Glomerular visceral epithelial cell (primary cell): Measurements from ENCODE around the gene SLC25A23.
"Not testable (repeated sequence)": the region's sequence is repeated elsewhere in the genome, so short reads cannot be mapped to it uniquely, and the experiment has no call there.

Experiments used
- DNase-seq: peaks from one replicate; pipeline ENCODE4 v3.0.0-alpha.2; 2016; ENCODE audit errors: extremely low spot score

The SLC25A23 gene

DNA sequence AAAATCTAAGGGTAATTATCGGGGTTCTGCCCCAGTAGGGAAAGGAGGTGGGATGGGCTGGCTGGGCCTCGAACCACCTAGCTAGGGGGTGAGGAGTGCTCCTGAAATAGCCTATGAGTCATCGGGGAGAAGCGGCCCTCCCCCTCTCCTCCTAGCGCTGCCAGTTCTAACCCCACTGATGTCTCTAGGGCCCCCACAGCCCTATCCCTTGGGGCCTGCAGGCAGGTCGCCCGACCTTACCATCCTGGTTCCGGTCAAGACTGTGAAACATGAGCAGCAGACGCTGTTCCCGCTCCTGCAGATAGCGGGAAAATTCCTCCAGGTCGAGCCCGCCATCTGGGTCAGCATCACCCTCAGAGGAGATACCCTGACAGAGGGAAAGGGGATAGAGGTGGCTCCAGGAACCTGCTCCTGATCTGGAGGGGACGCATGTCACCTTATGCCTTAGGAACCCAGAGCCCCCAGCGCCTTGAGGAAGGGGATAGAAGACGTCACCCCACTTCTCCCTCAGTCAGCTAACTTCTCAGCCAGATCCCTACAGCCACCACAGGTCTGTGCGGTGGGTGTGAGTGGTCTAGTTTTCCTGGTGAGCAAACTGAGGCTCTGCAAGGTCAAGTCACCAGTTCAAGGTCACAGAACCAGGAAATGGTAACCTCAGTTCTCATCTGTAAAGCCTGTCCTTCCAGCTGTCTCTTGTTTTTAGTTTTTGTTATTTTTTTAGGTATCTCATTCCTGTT is 1.5 kb downstream of the SLC25A23 start:
- DNase-seq, result no peak

DNA sequence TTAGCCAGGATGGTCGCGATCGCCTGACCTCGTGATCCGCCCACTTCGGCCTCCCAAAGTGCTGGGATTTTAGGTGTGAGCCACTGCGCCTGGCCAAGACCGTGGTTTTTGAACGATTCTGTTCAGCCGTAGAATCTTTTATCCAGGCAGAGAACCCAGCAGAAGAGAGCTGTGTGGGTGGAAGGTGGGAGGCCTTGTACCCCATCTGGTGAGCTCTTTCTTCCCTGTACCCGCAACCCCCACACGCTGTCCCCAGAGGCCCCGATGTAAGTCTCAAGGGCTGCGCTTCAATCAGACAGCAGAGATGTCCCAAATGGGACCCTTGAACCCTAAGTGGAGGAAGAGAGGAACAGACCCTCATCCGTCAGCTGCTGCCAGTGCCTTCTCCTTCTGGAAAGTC is 3.7 kb downstream of the SLC25A23 start:
- DNase-seq, result no peak

DNA sequence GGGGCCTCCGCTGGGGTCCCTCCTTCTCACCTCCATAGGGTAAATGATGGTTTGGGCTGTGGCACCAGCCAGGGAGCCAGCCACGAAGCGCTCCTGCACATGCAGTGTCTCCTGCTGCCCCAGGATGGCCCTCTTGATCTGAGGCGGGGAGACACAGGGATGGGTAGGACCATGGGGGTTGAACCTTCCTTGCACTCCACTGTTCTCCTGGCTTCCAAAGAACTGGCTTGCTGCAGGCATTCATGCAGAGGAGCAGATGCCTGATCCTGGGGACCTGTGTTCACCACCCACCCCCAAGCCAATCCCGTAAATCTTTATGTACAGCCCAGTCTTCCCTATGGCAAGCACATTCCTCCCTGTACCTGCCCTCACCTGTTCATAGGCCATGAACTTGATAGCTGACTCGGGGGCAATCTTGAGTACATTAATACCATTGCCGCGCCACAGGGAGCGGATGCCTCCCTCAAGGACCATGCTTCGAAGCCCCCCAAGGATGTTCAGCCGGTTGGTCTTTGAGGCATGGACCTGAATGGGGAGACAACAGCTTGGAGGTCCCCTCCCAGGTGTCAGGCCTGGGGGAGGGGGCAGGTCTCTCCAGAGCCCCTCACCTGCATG is 5.5 kb downstream of the SLC25A23 start:
- DNase-seq, result no peak

DNA sequence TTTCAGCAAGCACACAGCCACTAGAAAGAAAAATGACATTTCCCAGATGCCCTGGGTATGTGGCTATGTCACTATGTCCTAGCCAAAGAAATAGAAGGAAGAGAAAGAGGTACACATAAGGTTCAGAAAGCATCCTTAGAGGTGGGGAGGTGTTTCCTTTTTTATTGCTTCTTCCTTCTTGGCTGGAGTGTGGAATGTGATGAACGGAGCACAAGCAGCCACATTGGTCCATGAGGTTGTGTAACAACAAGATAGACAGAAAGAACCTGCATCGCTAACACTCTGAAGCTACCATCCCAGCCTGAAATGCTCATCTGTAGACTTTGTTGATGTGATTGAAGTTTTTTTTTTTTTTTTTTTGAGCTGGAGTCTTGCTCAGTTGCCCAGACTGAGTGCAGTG is 6.7 kb downstream of the SLC25A23 start:
- no peak for DNase-seq

DNA sequence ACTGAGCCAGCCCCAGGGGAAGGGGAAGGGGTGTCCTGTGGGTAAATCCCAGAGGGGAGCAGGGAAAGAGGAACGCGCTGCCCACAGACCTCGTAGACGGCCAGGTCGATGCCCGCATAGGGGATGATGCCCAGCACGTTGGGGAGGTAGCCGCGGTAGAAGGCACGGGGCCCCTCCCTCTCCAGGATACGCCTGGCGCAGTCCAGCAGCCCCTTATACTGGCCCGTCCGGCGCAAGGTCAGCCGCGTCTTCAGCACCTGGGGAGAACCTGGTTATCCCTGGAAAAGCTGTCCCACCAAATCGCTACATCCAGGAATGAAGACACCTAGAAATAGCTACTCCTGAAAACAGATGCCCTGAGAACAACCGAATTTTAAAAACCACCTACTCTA is 7.4 kb downstream of the SLC25A23 start:
- DNase-seq, result no peak

DNA sequence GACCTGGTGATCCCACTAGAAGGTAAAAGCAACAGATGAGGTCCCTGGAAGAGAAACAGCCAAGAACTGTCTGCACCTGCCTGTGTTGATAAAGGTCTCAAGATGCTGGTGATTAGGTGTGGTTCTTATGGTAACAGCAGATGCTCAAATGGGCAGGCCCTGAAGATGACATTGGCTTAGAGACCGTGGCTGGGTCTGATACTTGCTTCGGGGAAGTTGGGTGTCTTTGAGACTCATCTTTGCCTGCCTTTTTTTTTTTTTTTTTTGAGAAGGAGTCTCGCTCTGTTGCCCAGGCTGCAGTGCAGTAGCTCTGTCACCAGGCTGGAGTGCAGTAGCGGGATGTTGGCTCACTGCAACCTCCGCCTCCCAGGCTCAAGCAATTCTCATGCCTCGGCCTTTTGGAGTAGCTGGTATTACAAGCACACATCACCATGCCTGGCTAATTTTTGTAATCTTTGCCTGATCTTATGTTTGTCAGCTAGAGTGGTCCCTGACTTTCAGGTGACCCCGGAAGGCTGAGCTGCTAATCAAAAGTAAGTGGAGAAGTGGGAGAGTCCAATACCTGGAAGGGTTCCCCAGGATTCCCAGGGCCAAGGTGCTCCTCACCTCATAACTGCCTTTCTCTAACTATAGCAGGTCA is 7.9 kb downstream of the SLC25A23 start:
- no peak for DNase-seq

DNA sequence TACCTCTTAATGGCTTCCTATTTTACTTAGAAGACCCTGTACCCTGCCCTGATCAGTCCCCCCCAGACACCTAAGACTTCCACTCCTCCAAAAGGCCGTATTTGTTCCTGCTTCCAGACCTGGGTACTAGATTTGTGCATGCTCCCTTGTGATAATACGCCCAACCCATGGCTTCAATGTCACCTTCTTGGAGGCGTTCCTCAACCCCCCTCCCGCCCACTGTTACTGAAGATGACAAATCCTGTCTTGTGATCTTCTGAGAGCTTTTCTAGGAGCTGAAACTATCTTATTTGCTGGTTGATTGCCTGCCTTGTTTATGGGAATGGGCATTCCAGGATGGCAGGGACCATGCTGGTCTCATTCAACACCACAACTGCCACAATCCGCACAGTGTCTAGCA is 9.4 kb downstream of the SLC25A23 start:
- DNase-seq, result no peak

DNA sequence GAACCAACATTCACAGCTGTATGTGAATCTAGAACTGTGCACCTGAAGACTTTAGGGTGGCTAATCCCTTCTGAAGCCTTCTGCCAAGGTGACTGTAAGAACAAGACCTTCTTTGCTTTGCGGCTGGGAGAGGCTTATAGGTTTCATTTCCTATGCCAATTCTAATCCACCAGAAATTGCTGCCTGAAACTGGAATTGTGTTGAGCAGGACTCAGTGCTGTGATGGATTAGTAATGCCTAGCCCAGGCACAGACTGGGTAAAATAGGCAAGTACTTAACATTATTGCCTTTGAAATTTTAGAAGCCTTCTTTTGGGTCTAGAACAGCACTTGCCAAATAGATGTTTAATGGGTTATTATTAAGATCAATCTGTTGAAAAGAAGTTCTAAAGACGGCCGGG is 11.5 kb downstream of the SLC25A23 start:
- no peak for DNase-seq

DNA sequence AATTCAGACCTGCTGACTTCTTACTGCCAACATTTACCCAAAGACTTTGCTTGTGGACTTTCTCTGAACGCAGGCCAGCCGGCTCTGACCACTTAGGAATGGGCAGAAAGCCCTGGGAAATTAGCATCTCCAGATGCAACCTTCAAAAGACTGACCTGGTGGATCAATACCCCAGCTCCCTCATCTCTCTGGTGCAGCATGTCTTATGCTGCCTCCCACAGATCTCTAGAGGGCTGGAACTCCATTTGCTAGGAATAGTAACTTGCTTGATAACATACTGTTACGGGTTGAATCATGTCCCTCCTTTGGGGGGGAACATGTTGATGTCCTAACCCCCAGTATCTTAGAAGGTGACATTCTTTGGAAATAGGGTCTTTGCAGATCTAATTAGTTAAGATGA is 13.1 kb downstream of the SLC25A23 start:
- DNase-seq, result no peak

DNA sequence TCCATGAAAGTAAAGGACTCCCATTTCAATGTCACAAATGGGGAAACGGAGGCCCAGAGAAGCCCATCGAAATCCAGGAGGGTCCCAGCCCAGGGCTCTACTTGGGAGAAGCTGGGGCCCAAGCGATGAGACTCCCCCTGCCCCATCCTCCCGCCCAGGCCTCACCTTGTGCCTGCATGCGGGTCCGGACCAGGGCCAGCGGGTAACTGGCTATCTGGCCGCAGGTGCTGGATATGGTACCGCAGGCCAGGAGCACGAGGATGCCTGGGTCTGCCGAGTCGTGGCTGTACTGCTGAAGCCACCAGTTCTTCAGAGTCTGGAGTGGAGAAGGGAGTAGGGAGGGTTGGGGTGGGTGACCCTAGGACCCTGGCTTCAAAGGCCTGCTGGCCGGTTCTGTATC is 15.6 kb downstream of the SLC25A23 start:
- DNase-seq, result no peak

DNA sequence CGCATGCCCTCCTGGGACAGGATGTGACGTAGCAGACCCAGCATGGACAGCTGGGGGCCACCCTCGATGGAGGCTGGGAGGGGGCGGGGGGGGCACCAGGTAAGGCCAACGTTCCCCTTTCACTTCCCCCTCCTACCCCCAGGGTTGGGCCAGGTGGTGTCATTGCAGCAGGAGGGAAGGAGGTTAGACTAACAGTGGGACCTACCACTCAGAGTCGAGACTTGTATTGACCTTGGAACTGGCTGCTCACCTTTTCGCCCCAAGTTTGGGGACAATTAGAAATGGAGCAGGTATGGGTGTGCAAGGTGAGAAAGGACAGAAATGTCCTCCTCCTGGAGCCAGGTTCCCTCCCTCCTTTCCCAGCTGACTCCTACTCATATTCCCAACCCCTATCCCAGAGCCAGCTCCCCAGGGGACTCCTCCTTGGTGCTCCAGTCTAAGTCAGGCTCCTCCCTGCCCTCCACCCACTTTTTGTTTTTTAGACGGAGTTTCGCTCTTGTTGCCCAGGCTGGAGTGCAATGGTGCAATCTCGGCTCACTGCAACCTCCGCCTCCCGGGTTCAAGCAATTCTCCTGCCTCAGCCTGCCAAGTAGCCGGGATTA is 17.4 kb downstream of the SLC25A23 start:
- DNase-seq, result no peak

DNA sequence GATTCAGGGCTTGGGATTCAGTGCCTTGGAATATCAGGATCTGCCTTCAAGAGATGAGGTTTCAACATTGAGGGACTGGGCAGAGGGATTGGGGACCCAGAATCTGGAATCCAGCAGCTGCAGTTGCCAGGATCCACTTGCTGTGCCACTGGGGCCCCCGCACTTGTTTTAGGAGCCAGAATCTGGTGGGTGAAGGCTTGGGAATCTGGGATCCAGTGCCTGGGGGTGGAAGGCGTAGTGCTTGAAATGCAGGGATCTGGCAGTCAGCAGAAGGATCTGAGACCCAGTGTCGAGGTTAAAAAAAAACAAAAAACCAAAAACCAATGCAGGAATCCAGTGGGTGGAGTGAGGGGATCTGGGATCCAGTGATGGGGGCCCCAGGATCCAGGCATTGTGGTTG is 18.7 kb downstream of the SLC25A23 start:
- no peak for DNase-seq

DNA sequence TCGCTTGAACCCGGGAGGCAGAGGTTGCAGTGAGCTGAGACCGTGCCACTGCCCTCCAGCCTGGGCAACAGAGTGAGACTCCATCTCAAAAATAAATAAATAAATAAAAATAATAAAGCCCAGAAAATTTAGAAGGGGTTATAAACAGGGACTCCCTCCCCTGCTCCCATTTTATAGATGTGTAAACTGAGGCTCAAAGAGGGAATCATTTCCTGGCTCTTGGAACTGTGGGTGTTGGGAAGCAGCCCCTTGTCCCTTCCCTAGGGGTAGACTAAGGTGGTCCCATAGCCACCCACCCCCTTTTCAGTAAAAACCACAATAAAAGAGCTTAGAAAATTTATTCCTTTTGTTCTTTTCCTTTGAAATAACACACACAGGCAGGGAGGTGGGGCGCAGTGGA is 19.8 kb downstream of the SLC25A23 start:
- no peak for DNase-seq

DNA sequence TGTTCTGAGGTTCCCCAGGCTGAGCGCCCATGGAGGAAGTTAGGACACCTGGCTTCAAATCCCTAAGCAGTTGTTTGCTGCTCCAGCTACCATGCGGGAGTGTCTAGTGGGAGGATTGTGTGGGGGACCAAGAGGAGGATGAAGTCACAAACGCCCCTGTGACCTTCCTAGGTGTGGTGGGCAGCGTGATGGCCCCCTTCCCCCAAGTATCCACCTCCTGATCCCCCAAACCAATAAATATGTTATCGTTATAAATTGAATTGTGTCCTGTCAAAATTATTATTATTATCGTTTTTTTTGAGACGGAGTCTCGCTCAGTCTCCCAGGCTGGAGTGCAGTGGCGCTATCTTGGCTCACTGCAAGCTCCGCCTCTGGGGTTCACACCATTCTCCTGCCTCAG is 25.9 kb downstream of the SLC25A23 start, which contains the start of gene SLC25A41:
Gene SLC25A41 (minus strand): TSS at position 101 of the 400 bp plus-strand sequence. CDS start 70 bp downstream, at position 31.
- no peak for DNase-seq

DNA sequence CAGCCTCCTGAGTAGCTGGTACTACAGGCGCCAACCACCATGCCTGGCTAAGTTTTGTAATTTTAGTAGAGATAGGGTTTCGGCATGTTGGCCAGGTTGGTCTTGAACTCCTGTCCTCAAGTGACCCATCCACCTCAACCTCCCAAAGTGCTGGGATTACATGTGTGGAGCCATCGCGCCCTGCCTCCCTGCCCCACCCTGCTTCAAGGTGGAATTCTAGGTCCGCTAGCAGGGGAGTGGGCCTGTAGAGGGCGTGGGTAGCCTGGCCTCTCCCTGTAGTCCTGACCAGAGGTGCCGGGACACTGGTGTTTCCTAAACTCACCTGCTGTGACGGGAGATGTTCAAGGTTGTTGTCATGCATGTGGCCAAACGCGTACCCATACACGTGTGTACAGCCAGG is 26.4 kb downstream of the SLC25A23 start:
- DNase-seq, result no peak

DNA sequence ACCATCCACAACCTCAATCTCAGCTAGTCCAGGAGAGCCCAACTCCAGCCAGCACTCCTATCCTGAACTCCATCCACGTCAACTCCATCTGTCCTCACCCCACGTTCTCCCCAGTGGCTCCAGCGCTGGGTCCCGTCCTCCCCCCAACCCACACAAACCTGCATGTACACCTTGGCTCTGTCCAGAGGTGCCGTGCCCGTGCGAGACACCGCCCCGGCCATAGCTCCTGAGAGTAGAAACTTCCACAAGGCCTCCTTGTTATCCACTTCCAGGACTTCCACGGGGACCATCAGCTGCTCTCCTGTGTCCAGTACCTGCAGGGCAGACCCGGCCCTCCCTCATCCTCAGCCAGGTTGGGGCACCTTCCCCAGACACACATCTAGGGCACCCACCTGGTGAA is 27.7 kb downstream of the SLC25A23 start:
- DNase-seq, result no peak

DNA sequence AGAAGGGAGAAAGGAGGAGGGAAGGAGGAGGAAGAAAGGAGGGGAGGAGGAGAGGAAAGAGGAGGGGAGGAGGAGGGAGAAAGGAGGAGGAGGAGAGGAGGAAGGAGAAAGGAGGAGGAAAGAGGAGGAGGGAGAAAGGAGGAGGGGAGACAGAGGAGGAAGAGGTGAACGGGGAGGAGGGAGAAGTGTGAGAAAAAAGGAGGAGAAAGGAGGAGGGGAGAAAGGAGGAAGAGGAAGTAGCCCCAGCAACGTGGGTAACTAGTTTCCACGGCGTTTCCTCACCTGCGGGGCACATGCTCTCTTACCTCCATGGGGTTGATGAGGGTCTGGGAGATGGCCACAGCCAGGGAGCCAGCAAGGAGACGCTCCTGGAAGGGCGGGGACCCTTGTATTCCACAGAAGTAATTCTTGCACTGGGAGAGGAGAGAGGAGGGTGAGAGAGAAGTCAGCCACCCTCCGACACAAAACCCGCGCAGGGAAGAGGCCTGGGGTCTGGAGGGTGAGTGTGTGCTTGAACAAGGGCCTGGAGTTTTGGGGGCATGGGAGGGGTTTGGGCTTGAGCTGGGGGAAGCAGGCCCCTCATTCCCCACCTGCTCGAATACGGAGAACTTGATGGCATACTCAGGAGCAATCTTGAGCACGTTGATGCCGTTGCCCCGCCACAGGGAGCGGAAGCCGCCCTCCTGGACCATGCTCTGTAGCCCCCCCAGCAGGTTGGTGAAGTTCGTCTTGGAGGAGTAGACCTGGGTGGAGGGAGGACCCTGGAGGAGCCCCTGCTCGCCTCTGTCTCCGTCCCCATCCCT is 30.0 kb downstream of the SLC25A23 start:
- no peak for DNase-seq

DNA sequence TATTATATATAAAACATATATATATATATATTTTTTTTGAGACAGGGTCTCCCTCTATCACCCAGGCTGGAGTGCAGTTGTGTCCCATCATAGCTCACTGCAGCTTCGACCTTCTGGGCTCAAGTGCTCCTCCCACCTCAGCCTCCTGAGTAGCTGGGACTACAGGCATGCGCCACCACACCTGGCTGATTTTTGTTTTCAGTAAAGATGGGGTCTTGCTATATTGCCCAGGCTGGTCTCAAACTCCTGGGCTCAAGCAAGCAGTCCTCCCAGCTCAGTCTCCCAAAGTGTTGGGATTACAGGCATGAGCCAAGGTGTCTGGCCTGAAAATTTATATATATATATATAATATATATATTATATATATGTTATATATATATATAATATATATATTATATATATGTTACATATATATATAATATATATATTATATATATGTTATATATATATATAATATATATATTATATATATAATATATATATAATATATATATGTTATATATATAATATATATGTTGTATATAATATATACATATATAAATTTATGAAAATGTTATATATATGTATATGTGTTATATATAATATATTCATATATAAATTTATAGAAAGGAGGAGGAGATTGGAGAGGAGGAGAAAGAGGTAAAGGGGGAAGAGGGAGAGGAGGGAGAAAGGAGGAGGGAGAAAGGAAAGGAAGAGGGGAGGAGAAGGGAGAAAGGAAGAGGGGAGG is 30.7 kb downstream of the SLC25A23 start:
- not testable (repeated sequence) for DNase-seq

DNA sequence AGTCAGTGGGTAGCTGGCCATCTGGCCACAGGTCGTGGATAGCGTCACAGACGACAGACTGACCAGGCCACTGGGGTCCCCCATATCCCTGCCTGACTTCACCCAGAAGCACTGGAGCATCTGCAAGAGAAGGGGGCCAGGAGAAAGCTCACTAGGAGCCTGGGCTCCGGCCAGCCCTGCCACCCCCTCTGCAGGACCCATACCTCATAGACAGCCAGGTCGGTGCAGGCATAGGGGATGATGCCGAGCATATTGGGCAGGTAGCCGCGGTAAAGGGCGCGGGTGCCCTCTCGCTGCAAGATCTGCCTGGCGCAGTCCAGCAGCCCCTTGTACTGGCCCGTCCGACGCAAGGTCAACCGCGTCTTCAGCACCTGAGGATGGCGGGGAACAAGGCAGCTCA is 32.5 kb downstream of the SLC25A23 start:
- DNase-seq, result no peak

DNA sequence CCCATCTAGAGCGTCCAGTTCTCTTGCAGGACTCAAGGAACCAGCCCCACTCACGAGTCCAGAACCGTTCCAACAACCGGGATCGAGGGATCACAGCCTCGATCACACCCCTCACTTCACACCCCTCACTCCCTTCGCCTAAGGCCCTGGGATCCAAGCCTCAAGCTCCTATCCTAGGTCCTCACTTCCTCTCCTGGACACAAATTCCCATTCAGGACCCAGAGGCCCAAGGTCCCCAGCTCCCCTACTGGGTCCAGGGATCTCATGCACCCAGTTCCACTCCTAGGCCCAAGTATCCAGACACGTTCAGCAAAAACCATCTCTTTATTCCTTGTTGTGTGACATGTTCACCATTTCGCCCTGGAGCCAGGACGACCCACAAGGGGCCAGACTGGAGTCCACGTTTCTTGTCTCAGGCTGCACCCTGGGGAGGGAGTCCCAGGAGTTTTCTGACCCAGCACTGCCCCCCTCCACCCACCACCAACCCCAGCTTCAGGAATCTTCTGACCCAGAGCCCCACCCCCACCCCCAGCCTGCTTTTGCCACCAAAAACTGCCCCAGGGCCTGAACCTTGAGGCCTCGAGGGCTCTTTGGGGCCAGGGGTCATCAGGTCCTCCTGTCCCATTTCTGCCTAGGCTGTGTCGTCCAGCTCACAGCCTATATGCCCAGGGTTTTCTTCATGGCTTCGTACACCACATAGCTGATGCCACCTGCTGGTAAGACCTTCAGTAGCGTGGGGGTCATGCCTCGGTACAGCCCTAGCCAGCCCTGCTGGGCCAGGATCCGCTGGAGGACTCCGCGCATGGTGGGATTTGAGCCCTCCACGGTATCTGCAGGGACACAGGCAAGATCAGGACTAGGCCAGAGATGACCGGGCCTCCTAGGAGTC is 33.6 kb downstream of the SLC25A23 start:
- DNase-seq, result no peak
